Anterior cingulate cortex (tissue), 58 donors: Measurements from ENCODE around the gene TANC1.

Source experiments
- DNase-seq, 58 donors: peaks; one replicate each; lab custom pipeline; 2025; lab: John Stamatoyannopoulos, UW

Gene TANC1

GRCh38 chr2:158993721-158994587, 25.5 kb downstream of the TANC1 start:
- DNase-seq, result no peak

DNA sequence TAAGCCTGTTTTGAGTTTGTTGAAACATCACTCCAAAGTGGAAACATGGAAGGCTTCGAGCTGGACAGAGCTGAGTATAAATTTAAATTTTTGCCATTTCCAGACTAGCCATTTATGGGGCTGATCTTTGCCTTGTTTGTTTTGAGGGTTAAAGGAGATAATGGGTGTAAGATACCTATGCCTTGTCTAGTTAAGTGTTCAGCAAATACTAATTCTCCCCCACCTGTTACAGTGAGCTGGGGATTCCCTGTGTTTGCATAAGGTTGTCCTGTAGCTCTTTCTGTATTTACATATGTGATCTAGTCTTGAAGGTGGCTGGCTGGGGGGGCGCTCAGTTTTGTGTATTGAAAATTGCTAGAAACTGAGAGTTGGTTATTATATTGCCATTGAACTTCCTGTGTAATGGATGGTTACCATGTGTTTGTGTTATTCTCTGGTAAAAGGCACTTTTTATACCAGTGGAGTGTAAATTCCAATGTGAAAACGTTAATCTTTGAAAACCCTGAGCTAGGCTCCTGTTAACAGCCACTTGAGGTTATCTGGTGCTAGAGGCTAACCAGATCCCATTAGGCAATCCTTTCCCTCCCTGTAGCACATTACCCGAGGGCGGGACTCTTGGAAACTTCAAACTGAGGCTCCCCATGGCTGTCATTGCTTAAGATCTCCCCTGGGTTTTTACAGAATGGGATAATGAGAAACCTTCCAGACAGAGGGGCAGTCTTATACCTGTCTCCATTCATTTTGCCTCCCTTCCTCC, 26.7 kb downstream of the TANC1 start:
- DNase-seq, result no peak

DNA sequence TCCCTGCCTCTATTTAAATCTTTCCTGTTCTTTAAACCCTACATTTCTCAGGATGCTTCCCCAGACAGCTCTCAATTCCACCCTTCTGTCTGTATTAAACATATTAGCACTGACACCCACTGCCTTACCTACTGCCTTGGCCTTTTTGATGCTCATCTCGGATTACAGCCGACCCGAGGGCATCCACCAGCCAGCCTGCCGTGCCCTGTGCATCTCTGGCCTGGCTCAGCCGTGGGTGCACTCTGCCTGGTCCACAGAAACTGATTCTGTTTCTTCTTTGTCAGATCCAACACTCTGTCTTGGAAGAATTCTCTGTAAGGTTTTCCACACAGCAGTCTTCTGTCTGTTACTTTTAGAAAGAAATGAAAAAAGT, 27.2 kb downstream of the TANC1 start:
- DNase-seq, result no peak

DNA sequence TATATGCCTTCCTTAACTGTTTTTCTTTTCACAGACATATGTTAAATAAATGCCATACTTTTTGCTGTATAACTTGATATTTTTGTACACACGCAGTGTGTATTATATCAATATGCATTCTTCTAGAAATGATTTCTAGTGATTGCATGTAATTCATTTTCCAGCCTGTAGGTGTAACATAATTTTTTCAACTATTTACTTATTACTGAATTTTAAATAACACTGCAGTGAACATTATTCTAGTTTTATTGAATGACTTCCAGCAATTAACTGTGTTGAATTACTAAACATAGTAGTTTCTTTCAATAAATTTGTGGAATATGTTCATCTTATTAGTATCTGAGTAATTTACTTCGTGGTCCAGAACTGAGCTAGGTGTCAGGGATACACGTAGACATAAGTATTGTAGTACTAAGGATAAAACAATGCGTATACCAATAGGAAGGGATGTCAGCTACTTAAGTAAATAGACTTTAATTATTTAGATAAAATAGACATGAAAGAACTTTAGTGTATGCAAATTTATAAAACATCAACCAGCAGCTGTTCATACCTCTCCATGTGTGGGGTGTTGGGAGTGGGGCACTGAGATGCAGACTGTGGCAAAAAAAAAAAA, 28.0 kb downstream of the TANC1 start:
- no peak for DNase-seq

DNA sequence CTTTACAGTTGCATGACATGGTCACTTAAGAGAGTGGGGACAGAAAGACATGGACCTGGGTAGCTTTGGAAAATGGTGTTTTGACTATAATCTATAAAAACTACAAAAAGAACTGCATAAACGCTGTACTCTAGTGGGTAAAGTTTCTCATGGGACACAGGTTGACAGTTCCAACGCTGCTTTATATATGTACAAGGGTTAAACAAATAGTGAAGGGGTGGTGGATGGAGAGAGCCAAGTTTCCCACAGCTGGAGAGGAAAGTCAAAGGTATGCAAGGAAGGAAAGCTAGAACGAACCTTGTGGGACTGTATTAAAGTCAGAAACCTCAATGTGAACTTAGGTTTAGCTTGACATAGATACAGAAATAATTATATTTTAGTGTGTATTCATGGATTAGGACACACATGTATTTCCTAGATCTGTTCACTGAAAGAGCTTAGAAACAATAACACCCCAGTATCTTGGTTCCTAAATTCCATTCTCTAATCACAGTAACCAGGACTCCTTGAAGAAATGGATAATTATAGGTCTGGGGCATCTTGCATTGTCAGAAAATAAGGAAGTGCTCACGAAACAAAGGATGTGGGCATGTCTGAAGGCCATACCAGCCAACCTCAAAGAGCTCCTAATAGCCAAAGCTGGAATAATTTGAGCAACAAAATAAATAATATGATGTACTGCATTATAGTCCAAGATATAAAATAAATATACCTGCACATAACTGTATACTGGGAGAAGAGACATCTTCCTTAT, 28.8 kb downstream of the TANC1 start:
- DNase-seq, result no peak

GRCh38 chr2:158998551-158999248, 30.3 kb downstream of the TANC1 start:
- peak in 19 of 58 donors; percentile 9 to 77 (median 33) for DNase-seq

- DNase-seq, result peak in 1 of 58 donors; percentile 22
Measured at GRCh38 chr2:158999458-158999857, 31.0 kb downstream of the TANC1 start.

GRCh38 chr2:159000072-159000471, 31.6 kb downstream of the TANC1 start:
- DNase-seq, result peak in 1 of 58 donors; percentile 7

- no peak for DNase-seq
Measured at GRCh38 chr2:159002462-159003111, 34.1 kb downstream of the TANC1 start.

GRCh38 chr2:159003555-159003954, 35.1 kb downstream of the TANC1 start:
- DNase-seq, result no peak

DNA sequence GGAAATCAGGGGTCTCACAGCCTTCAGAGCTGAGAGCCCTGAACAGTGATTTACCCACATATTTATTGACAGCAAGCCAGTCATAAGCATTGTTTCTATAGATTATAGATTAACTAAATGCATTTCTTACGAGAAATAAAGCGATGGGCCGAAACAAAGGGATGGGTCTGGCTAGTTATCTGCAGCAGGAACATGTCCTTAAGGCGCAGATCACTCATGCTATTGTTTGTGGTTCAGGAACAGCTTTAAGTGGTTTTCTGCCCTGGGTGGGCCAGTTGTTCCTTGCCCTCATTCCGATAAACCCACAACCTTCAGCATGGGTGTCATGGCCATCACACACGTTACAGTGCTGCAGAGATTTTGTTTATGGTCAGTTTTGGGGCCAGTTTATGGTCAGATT, 36.4 kb downstream of the TANC1 start:
- no peak for DNase-seq

GRCh38 chr2:159009940-159010339, 41.5 kb downstream of the TANC1 start:
- no peak for DNase-seq

GRCh38 chr2:159010340-159010739, 41.9 kb downstream of the TANC1 start:
- no peak for DNase-seq

GRCh38 chr2:159010963-159011362, 42.5 kb downstream of the TANC1 start:
- no peak for DNase-seq

- DNase-seq, result no peak
Measured at GRCh38 chr2:159012142-159012541, 43.7 kb downstream of the TANC1 start.

GRCh38 chr2:159013103-159013502, 44.7 kb downstream of the TANC1 start:
- DNase-seq, result no peak

DNA sequence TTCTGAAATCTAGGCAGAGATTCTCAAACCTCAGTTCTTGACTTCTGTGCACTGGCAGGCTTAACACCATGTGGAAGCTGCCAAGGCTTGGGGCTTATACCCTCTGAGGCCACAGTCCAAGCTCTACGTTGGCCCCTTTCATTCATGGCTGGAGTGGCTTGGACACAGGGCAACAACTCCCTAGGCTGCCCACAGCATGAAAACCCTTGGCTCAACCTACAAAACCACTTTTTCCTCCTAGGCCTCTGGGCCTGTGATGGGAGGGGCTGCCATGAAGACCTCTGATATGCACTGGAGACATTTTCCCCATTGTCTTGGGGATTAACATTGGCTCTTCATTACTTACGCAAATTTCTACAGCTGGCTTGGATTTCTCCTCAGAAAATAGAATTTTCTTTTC, 46.7 kb downstream of the TANC1 start:
- DNase-seq, result no peak

GRCh38 chr2:159015823-159016222, 47.4 kb downstream of the TANC1 start:
- DNase-seq, result no peak

DNA sequence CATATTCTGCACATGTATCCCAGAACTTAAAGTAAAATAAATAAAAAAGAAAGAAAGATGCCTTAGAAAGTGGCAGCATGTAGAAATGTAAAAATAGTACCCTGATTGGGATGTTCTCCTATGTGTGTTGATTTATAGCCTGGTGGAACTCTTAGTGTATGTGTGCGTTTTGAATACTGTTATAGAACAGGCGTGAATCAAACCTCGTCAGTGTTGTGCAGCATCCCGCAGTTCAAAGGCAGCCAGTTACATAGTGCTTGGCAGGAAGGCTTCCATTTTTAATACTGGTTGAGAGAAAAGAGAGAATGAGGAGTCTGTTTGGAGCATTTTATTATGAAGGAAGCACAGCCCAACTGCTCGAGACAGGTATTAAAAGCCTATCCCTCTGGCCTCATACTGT, 49.4 kb downstream of the TANC1 start:
- DNase-seq, result no peak
